DND-41 (cell line): Measurements from ENCODE around the gene HRC.

ENCODE experiments used
- ATAC-seq: fragments of 200-7000 bp; cut with Tn5 transposase; 3 replicates; pipeline ENCODE4 v1.9.1; 2021; ENCODE audit warnings: low read depth; ENCODE audit not compliant: insufficient read depth
- DNase-seq: peaks from one replicate; pipeline ENCODE4 v3.0.0-alpha.2; 2020
- H2AFZ ChIP-seq: 2 replicates; pipeline ENCODE4 v1.6.0; 2012; ENCODE audit warnings: low read depth, low read length
- H3K27ac ChIP-seq: 2 replicates; pipeline ENCODE4 v1.5.1; 2012; ENCODE audit warnings: low read length, inconsistent platforms
- H3K27me3 ChIP-seq: fragments of 200-600 bp; sonication (generic); 2 replicates; pipeline ENCODE4 v1.6.0; 2012; ENCODE audit warnings: low read length, mild to moderate bottlenecking, inconsistent platforms; ENCODE audit not compliant: insufficient read depth, poor library complexity
- H3K36me3 ChIP-seq: 2 replicates; pipeline ENCODE4 v1.5.1; 2012; ENCODE audit warnings: low read length, inconsistent platforms; ENCODE audit not compliant: insufficient read depth
- H3K4me1 ChIP-seq: 2 replicates; pipeline ENCODE4 v1.5.1; 2012; ENCODE audit warnings: mild to moderate bottlenecking, low read length; ENCODE audit not compliant: insufficient read depth
- H3K4me2 ChIP-seq: 2 replicates; pipeline ENCODE4 v1.6.0; 2012; ENCODE audit warnings: mild to moderate bottlenecking, moderate library complexity, low read length, inconsistent platforms; ENCODE audit not compliant: insufficient read depth
- H3K4me3 ChIP-seq, 2 experiments: fragments of 200-600 bp in 1 of 2; shearing (Covaris generic) in 1 of 2; 2 replicates each; pipeline ENCODE4 v1.5.1; 2012 to 2016; ENCODE audit warnings: inconsistent platforms in 2 of 2, low read length in 2 of 2, mild to moderate bottlenecking in 2 of 2, low read depth in 1 of 2, moderate library complexity in 1 of 2
- H3K79me2 ChIP-seq: 2 replicates; pipeline ENCODE4 v1.6.0; 2012; ENCODE audit warnings: low read length, inconsistent platforms; ENCODE audit not compliant: insufficient read depth
- H3K9ac ChIP-seq: 2 replicates; pipeline ENCODE4 v1.6.0; 2012; ENCODE audit warnings: low read depth, mild to moderate bottlenecking, inconsistent platforms, low read length, moderate library complexity
- H3K9me3 ChIP-seq: 2 replicates; pipeline ENCODE4 v1.5.1; 2012; ENCODE audit warnings: low read length, moderate library complexity, mild to moderate bottlenecking, inconsistent platforms; ENCODE audit not compliant: insufficient read depth, severe bottlenecking
- H4K20me1 ChIP-seq: 2 replicates; pipeline ENCODE4 v1.6.0; 2012; ENCODE audit warnings: low read length; ENCODE audit not compliant: insufficient read depth
- EZH2 ChIP-seq: IDR thresholded peaks from 3 replicates; pipeline ENCODE4 v1.6.1; 2012; ENCODE audit warnings: borderline replicate concordance, low read depth, mild to moderate bottlenecking, moderate library complexity, low read length, inconsistent platforms; ENCODE audit not compliant: severe bottlenecking
- TF ChIP-seq, protein P1 (sequence below): IDR thresholded peaks from 2 replicates; pipeline ENCODE4 v1.5.1; 2012; ENCODE audit warnings: borderline replicate concordance, low read length, moderate library complexity, mild to moderate bottlenecking; ENCODE audit not compliant: poor library complexity, severe bottlenecking; ENCODE audit errors: extremely low read depth

Gene HRC

DNA sequence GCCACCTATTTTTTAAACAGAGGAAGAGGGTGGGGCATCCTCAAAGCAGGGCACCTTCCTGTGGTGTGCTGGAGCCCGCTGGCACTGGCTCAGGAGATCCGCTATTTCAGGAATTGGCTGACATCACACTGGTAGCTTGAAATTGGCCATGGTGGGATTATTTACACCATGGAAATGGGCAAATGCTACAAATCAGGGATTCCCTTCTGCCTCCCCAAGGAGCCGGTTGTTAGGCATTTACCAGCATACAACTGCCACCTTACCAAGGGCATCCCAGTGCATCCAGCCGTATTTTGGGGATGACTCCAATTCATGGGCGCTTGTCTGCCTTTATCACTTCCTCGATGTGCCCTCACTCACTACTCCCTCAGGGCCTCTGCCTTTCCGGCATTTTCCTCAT lies 14.2 kb downstream of the HRC start:
- ATAC-seq (no peak), DNase-seq (no peak)
- Histone ChIP-seq H3K79me2 (no peaks in the 10 kb centered on the region), H3K4me3 (no peak overlapping the region), H3K9me3 (no peaks in the 10 kb centered on the region), H2AFZ (no peak overlapping the region), H3K36me3 (peaks cover 21% of the 10 kb centered on the region), H3K27me3 (no peaks in the 10 kb centered on the region), H3K27ac (no peak overlapping the region), H4K20me1 (no peaks in the 10 kb centered on the region), H3K9ac (no peak overlapping the region), H3K4me2 (no peak overlapping the region), H3K4me1 (peaks cover 4% of the 10 kb centered on the region)
- TF ChIP-seq EZH2, result no peak
- TF ChIP-seq, protein P1, sequence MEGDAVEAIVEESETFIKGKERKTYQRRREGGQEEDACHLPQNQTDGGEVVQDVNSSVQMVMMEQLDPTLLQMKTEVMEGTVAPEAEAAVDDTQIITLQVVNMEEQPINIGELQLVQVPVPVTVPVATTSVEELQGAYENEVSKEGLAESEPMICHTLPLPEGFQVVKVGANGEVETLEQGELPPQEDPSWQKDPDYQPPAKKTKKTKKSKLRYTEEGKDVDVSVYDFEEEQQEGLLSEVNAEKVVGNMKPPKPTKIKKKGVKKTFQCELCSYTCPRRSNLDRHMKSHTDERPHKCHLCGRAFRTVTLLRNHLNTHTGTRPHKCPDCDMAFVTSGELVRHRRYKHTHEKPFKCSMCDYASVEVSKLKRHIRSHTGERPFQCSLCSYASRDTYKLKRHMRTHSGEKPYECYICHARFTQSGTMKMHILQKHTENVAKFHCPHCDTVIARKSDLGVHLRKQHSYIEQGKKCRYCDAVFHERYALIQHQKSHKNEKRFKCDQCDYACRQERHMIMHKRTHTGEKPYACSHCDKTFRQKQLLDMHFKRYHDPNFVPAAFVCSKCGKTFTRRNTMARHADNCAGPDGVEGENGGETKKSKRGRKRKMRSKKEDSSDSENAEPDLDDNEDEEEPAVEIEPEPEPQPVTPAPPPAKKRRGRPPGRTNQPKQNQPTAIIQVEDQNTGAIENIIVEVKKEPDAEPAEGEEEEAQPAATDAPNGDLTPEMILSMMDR, result no peak

DNA sequence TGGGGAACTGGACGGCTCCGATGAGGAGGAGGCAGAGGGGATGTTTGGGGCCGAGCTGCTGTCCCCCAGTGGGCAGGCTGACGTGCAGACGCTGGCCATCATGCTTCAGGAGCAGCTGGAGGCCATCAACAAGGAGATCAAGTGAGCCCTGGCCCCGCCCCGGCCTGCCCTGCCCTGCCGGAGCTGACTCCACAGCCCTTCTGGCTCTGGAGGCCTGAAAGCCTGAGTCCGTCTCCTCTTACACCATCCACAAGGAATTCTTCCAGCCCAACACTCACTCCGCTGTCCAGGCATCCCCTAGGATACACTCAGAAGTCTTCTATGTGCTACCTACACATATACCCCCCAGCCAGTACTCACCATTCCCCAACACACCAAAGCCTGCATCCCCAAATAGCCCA lies 18.4 kb downstream of the HRC start:
- ATAC-seq (no peak), DNase-seq (no peak)
- Histone ChIP-seq H3K79me2 (no peaks in the 10 kb centered on the region), H3K4me1 (no peaks in the 10 kb centered on the region), H3K36me3 (peaks cover 39% of the 10 kb centered on the region), H3K4me3 (no peak overlapping the region), H3K9ac (no peak overlapping the region), H3K27ac (no peak overlapping the region), H3K27me3 (no peaks in the 10 kb centered on the region), H3K9me3 (no peaks in the 10 kb centered on the region), H2AFZ (no peak overlapping the region), H3K4me2 (no peak overlapping the region), H4K20me1 (peaks cover 3% of the 10 kb centered on the region; the same call in 1 of the 2 replicates)
- TF ChIP-seq, protein P1, result no peak
- TF ChIP-seq EZH2, result no peak

DNA sequence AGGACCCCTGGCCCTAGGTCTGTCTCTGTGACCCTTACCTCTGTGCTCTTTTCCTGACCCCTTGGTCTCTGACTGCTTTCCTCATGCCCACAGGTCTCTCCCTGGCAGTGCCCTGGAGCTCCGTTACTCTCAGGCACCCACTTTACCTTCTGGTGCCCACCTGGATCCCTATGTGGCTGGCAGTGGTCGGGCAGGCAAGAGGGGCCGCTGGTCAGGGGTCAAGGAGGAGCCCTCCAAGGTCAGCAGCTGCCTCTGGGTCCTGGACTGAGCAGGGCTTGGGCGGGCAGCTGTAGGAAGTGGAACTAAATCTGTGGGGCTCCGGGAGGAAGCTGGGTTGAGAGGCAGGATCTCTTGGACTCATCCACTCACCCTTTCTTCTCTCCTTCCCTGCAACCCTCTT lies 19.5 kb downstream of the HRC start:
- peaks cover 39% of the 10 kb centered on the region for H3K36me3 ChIP-seq
- H3K9me3 ChIP-seq, result no peaks in the 10 kb centered on the region
- H3K27ac ChIP-seq, result no peak overlapping the region
- H2AFZ ChIP-seq, result no peak overlapping the region
- no peaks in the 10 kb centered on the region for H3K27me3 ChIP-seq
- no peak overlapping the region for H3K4me3 ChIP-seq
- no peak overlapping the region for H3K4me2 ChIP-seq
- H3K4me1 ChIP-seq, result no peaks in the 10 kb centered on the region
- H3K9ac ChIP-seq, result no peak overlapping the region
- H4K20me1 ChIP-seq, result peaks cover 3% of the 10 kb centered on the region; the same call in 1 of the 2 replicates
- H3K79me2 ChIP-seq, result no peaks in the 10 kb centered on the region
- DNase-seq (no peak), ATAC-seq (no peak)
- TF ChIP-seq, protein P1, result no peak
- TF ChIP-seq EZH2, result no peak
